Adrenal gland (tissue), 5 donors: Measurements from ENCODE around the gene NLRP9.

Experiments
- CTCF ChIP-seq, 6 experiments: fragments of 450-650 bp in 4 of 6; fragments of 200-600 bp in 2 of 6; sonication (generic) in 1 of 6; IDR thresholded peaks; 1 replicate in 5 of 6; 2 replicates in 1 of 6; pipeline versions ENCODE4 v1.5.1 to v1.8.0; 2016 to 2021; ENCODE audit warnings: antibody characterized with exemption in 6 of 6, mild to moderate bottlenecking in 2 of 6, moderate library complexity in 1 of 6
- POLR2A ChIP-seq, 2 donors: fragments of 450-650 bp; IDR thresholded peaks; one replicate each; pipeline ENCODE4 v1.6.1; 2017; ENCODE audit warnings: antibody characterized with exemption in 2 of 2, mild to moderate bottlenecking in 2 of 2, moderate library complexity in 1 of 2
- donor health status: DM: no; HTN: no; CAD: no.

DNA sequence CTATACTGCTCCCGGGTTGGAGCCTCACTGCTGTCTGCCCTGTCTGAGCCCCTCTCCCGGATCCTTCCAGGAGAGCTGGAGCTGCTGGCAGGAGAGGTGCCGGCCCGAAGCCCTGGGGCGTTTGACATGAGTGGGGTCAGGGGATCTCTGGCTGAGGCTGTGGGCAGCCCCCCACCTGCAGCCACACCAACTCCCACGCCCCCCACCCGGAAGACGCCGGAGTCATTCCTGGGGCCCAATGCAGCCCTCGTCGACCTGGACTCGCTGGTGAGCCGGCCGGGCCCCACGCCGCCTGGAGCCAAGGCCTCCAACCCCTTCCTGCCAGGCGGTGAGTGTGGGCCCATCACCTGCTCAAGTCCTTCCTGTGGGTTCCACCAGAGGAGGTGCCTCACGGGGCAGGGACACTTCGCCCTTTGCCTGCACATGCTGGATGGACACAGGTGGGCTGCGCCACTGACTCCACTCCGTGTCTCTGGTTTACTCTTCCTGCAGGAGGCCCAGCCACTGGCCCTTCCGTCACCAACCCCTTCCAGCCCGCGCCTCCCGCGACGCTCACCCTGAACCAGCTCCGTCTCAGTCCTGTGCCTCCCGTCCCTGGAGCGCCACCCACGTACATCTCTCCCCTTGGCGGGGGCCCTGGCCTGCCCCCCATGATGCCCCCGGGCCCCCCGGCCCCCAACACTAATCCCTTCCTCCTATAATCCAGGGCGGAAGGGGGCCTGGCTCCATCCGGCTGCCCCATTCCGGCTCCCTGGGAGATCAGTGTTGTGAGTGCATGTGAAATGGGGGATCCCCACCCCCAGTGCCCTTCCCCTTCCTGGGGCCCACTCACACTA is 43.3 kb downstream of the NLRP9 start:
- TF ChIP-seq CTCF (IDR thresholded peaks at IDR 0.05) (no peak), POLR2A (IDR thresholded peaks at IDR 0.05) (no peak)
